Measurements from ENCODE around the gene IFI30. TPM values are rescaled to one million over a fixed set of nuclear protein-coding genes. Genes with fewer than 3 reads are reported as not detected.

Gene IFI30
- total and polyA plus RNA-seq, 4 donors = 60.2 to 130 (median 109) TPM

DNA sequence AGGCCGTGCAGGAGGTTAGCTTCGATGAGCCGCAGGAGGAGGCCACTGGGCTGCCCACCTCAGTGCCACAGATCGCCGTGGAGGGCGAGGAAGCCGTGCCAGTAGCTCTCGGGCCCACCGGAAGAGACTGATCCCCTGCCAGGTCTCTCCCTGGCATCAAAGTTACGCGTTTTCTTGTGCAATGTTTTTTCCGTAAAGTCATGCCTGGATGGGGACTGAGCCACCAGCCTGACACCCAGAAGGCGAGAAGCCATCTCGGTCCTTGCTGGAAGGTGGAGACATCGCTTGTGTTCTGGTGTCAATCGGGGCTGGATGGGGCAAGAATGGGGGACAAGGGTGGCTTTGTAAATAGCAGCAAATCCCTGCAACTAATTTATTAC is 24.0 kb upstream of the IFI30 start:
- H3K9me3 ChIP-seq (ENCODE audit: control insufficient read depth in 4 of 4, low read length in 3 of 4) = no peaks in the 10 kb centered on the region
- H3K36me3 ChIP-seq (ENCODE audit: control insufficient read depth in 4 of 4, insufficient read depth in 3 of 4, low read depth in 1 of 4, low read length in 3 of 4) = peaks cover 16 to 28% (median 21%) of the 10 kb centered on the region in 4 donors
- WGBS = 81% methylated on average over 16 of the region's 16 CpGs
- no peak overlapping the region for H3K27ac ChIP-seq (ENCODE audit: low read depth in 1 of 2, low read length in 2 of 2)
- no peaks in the 10 kb centered on the region for H3K27me3 ChIP-seq (ENCODE audit: control insufficient read depth in 4 of 4, insufficient read depth in 4 of 4, low read length in 3 of 4)
- H3K4me3 ChIP-seq (ENCODE audit: low read depth in 1 of 3, low read length in 3 of 3) = no peak overlapping the region
- DNase-seq (ENCODE audit: low spot score) = no peak
- H3K4me1 ChIP-seq (ENCODE audit: control insufficient read depth in 4 of 4, insufficient read depth in 4 of 4, low read length in 3 of 4) = peaks cover 11 to 31% (median 24%) of the 10 kb centered on the region in 4 donors
- H3K9ac ChIP-seq (ENCODE audit: low read depth in 1 of 2, low read length in 2 of 2) = no peak overlapping the region
- TF ChIP-seq HNF4G (IDR thresholded peaks at IDR 0.05) = no peak
- TF ChIP-seq SP1 (IDR thresholded peaks at IDR 0.05) = no peak

DNA sequence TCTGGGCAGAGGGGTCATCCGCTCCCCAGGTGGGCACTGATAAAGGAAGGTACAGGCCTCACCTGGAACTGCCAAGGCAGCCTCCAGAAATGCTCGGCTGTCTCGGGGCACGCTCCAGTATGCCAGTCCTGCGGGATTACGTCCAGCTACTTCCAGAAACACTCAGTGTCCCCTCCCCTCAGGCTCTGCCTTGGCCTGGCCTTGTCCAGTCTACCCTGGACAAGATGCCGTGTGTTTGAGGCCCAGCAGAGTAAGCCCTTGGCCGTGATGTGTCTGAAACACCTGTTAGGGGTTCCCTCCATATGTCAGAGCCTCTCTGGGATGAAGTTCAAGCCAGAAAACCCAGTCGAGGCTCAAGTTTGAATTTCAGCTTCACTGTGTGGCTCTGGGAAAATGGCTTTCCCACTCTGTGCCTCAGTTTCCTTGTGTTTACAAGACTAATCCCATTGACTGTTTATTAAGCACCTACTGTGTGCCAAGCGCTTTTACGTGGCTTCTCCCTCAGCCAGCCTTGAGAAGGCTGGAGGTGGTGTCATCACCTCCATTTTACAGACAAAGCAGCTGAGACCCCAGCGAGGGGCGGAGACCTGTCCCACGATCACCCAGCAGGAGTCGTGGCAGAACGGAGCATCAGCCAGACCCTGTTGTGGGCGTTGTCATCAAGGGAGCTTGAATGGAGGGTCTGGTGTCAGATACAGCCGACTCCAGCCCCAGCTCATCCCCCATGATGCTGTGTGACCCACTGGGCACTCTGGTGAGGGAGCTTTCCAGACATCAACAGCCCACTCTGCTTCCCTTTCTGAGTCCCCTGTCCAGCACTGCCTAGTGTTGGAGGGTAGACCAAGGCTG is 22.6 kb upstream of the IFI30 start:
- H3K4me3 ChIP-seq (ENCODE audit: low read depth in 1 of 3, low read length in 3 of 3) = no peak overlapping the region
- no peak for DNase-seq (ENCODE audit: low spot score)
- H3K36me3 ChIP-seq (ENCODE audit: control insufficient read depth in 4 of 4, insufficient read depth in 3 of 4, low read depth in 1 of 4, low read length in 3 of 4) = peaks cover 5 to 14% (median 9%) of the 10 kb centered on the region in 4 donors
- no peaks in the 10 kb centered on the region for H3K27me3 ChIP-seq (ENCODE audit: control insufficient read depth in 4 of 4, insufficient read depth in 4 of 4, low read length in 3 of 4)
- peak overlapping the region in 1 of 2 donors; percentile 44 for H3K9ac ChIP-seq (ENCODE audit: low read depth in 1 of 2, low read length in 2 of 2)
- 91% methylated on average over 18 of the region's 18 CpGs for WGBS
- peak overlapping the region; percentile 93 for H3K27ac ChIP-seq (ENCODE audit: low read depth in 1 of 2, low read length in 2 of 2)
- no peaks in the 10 kb centered on the region for H3K9me3 ChIP-seq (ENCODE audit: control insufficient read depth in 4 of 4, low read length in 3 of 4)
- TF ChIP-seq, protein P1, sequence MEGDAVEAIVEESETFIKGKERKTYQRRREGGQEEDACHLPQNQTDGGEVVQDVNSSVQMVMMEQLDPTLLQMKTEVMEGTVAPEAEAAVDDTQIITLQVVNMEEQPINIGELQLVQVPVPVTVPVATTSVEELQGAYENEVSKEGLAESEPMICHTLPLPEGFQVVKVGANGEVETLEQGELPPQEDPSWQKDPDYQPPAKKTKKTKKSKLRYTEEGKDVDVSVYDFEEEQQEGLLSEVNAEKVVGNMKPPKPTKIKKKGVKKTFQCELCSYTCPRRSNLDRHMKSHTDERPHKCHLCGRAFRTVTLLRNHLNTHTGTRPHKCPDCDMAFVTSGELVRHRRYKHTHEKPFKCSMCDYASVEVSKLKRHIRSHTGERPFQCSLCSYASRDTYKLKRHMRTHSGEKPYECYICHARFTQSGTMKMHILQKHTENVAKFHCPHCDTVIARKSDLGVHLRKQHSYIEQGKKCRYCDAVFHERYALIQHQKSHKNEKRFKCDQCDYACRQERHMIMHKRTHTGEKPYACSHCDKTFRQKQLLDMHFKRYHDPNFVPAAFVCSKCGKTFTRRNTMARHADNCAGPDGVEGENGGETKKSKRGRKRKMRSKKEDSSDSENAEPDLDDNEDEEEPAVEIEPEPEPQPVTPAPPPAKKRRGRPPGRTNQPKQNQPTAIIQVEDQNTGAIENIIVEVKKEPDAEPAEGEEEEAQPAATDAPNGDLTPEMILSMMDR (IDR thresholded peaks at IDR 0.05; ENCODE audit: low read depth, low read length, missing input control) = no peak
- TF ChIP-seq RXRA (IDR thresholded peaks at IDR 0.05) (no peak), HNF4A (conservative IDR thresholded peaks at IDR 0.05) (no peak), SP1 (IDR thresholded peaks at IDR 0.05) (no peak), EGR1 (IDR thresholded peaks at IDR 0.05; ENCODE audit: low read depth in 2 of 2) (no peak), NR2F2 (IDR thresholded peaks at IDR 0.05) (no peak), HNF4G (IDR thresholded peaks at IDR 0.05) (no peak)
- TF ChIP-seq, protein P2, sequence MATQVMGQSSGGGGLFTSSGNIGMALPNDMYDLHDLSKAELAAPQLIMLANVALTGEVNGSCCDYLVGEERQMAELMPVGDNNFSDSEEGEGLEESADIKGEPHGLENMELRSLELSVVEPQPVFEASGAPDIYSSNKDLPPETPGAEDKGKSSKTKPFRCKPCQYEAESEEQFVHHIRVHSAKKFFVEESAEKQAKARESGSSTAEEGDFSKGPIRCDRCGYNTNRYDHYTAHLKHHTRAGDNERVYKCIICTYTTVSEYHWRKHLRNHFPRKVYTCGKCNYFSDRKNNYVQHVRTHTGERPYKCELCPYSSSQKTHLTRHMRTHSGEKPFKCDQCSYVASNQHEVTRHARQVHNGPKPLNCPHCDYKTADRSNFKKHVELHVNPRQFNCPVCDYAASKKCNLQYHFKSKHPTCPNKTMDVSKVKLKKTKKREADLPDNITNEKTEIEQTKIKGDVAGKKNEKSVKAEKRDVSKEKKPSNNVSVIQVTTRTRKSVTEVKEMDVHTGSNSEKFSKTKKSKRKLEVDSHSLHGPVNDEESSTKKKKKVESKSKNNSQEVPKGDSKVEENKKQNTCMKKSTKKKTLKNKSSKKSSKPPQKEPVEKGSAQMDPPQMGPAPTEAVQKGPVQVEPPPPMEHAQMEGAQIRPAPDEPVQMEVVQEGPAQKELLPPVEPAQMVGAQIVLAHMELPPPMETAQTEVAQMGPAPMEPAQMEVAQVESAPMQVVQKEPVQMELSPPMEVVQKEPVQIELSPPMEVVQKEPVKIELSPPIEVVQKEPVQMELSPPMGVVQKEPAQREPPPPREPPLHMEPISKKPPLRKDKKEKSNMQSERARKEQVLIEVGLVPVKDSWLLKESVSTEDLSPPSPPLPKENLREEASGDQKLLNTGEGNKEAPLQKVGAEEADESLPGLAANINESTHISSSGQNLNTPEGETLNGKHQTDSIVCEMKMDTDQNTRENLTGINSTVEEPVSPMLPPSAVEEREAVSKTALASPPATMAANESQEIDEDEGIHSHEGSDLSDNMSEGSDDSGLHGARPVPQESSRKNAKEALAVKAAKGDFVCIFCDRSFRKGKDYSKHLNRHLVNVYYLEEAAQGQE (IDR thresholded peaks at IDR 0.05) = no peak
- TF ChIP-seq, protein P3, sequence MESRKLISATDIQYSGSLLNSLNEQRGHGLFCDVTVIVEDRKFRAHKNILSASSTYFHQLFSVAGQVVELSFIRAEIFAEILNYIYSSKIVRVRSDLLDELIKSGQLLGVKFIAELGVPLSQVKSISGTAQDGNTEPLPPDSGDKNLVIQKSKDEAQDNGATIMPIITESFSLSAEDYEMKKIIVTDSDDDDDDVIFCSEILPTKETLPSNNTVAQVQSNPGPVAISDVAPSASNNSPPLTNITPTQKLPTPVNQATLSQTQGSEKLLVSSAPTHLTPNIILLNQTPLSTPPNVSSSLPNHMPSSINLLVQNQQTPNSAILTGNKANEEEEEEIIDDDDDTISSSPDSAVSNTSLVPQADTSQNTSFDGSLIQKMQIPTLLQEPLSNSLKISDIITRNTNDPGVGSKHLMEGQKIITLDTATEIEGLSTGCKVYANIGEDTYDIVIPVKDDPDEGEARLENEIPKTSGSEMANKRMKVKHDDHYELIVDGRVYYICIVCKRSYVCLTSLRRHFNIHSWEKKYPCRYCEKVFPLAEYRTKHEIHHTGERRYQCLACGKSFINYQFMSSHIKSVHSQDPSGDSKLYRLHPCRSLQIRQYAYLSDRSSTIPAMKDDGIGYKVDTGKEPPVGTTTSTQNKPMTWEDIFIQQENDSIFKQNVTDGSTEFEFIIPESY (IDR thresholded peaks at IDR 0.05) = no peak
- H3K4me1 ChIP-seq (ENCODE audit: control insufficient read depth in 4 of 4, insufficient read depth in 4 of 4, low read length in 3 of 4) = peaks cover 11 to 41% (median 28%) of the 10 kb centered on the region in 4 donors
